OCI-LY3 (cell line): ENCODE measurements around the gene PRDM16.

Experiments used
- H2AFZ ChIP-seq: fragments of 200-600, 300-600 bp; shearing (Covaris generic); 2 replicates; pipeline ENCODE4 v1.6.0; 2014; ENCODE audit warnings: antibody characterized with exemption, low read depth, low read length
- H3K27ac ChIP-seq: fragments of 200-600, 300-600 bp; sonication (generic); 2 replicates; pipeline ENCODE4 v1.5.1; 2014; ENCODE audit warnings: mild to moderate bottlenecking, low read length, moderate library complexity, mixed read lengths
- H3K27me3 ChIP-seq: fragments of 200-600, 300-600 bp; sonication (generic); 2 replicates; pipeline ENCODE4 v1.6.1; 2014; ENCODE audit warnings: low read depth, low read length, mixed read lengths
- H3K36me3 ChIP-seq: fragments of 200-600, 300-600 bp; sonication (generic); replicated peaks from 2 replicates; pipeline ENCODE3; 2014; ENCODE audit warnings: low read depth, low read length, mixed read lengths
- H3K4me1 ChIP-seq: fragments of 300-600, 200-600 bp; sonication (generic); 2 replicates; pipeline ENCODE4 v1.6.1; 2014; ENCODE audit warnings: low read length, mixed read lengths
- H3K4me2 ChIP-seq: fragments of 200-600, 300-600 bp; sonication (generic); 2 replicates; pipeline ENCODE4 v1.6.1; 2014; ENCODE audit warnings: low read length, mixed read lengths
- H3K4me3 ChIP-seq: fragments of 300-600, 200-600 bp; sonication (generic); 2 replicates; pipeline ENCODE4 v1.5.1; 2014; ENCODE audit warnings: antibody characterized with exemption, mild to moderate bottlenecking, low read length, moderate library complexity
- H3K79me2 ChIP-seq: fragments of 300-600, 200-600 bp; shearing (Covaris generic); 2 replicates; pipeline ENCODE4 v1.6.1; 2014; ENCODE audit warnings: mild to moderate bottlenecking, low read length, mixed read lengths
- H3K9ac ChIP-seq: fragments of 300-600, 200-600 bp; shearing (Covaris generic); 2 replicates; pipeline ENCODE4 v1.6.0; 2014; ENCODE audit warnings: mild to moderate bottlenecking, low read length, moderate library complexity
- H3K9me3 ChIP-seq: fragments of 200-600, 300-600 bp; shearing (Covaris generic); 2 replicates; pipeline ENCODE4 v1.6.1; 2014; ENCODE audit warnings: low read length, mixed read lengths; ENCODE audit not compliant: insufficient read depth
- H4K20me1 ChIP-seq: fragments of 200-600, 300-600 bp; sonication (generic); 2 replicates; pipeline ENCODE4 v1.6.1; 2016; ENCODE audit warnings: low read length, mixed read lengths; ENCODE audit not compliant: insufficient read depth
- CTCF ChIP-seq: fragments of 200-600, 300-600 bp; sonication (generic); IDR thresholded peaks from 2 replicates; pipeline ENCODE4 v1.5.1; 2014; ENCODE audit warnings: antibody characterized with exemption, low read length, low read depth
- EZH2phosphoT487 ChIP-seq: fragments of 200-600 bp; shearing (Covaris generic); IDR thresholded peaks from 2 replicates; pipeline ENCODE4 v1.6.1; 2018; ENCODE audit warnings: antibody characterized with exemption, mixed run types, low read depth

Gene PRDM16

DNA sequence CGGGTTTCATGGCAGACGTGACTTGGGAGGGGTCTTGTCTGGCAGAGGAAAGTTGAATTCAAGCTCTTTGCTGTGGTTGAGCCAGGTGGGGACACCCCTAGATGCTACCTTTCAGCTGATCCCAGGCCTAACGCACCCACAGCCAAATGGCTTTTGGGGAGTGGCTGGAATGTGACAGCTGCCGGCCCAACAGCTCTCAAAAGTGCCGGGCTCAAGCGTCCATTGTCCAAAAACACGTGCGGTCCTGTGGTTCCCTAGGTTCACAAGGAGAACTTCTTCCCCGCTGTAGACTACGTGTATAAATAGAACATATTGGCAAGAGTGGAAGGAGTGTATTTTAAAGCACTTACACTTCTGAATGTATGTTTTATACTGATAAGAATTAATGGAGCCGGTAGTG is 298.4 kb downstream of the PRDM16 start:
- no peaks in the 10 kb centered on the region for H3K9me3 ChIP-seq
- H2AFZ ChIP-seq, result no peak overlapping the region
- H3K4me2 ChIP-seq, result no peak overlapping the region
- H3K9ac ChIP-seq, result no peak overlapping the region
- no peaks in the 10 kb centered on the region for H3K27me3 ChIP-seq
- H3K79me2 ChIP-seq, result no peaks in the 10 kb centered on the region
- H3K27ac ChIP-seq, result no peak overlapping the region
- no peaks in the 10 kb centered on the region for H4K20me1 ChIP-seq
- H3K36me3 ChIP-seq, result no peaks in the 10 kb centered on the region
- H3K4me1 ChIP-seq, result no peaks in the 10 kb centered on the region
- H3K4me3 ChIP-seq, result no peak overlapping the region
- TF ChIP-seq EZH2phosphoT487, result no peak
- no peak for TF ChIP-seq CTCF

DNA sequence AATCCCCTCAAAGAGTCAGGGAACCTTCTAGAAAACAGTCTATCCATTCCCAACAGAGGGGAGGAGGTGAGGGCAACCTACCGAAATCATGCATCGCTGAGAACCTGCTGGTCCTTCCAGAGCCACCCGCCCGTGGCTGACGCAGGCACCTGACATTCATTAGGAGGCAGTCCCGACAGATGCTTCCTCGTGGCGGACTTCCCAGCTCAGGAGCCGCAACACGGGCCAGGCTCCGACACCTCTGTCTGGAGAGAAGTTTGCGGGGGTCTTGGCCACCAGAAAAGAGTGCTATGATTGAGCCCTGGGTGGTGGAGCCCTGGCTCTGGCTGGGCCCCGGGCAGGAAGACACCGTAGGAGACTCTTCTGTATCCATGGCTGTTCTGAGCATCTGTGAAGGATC is 299.1 kb downstream of the PRDM16 start:
- Histone ChIP-seq H3K4me2 (no peak overlapping the region), H3K9me3 (no peaks in the 10 kb centered on the region), H3K36me3 (no peaks in the 10 kb centered on the region), H3K4me1 (no peaks in the 10 kb centered on the region), H2AFZ (no peak overlapping the region), H3K79me2 (no peaks in the 10 kb centered on the region), H3K9ac (no peak overlapping the region), H3K27ac (no peak overlapping the region), H3K27me3 (no peaks in the 10 kb centered on the region), H4K20me1 (no peaks in the 10 kb centered on the region), H3K4me3 (no peak overlapping the region)
- TF ChIP-seq EZH2phosphoT487 (no peak), CTCF (no peak)

DNA sequence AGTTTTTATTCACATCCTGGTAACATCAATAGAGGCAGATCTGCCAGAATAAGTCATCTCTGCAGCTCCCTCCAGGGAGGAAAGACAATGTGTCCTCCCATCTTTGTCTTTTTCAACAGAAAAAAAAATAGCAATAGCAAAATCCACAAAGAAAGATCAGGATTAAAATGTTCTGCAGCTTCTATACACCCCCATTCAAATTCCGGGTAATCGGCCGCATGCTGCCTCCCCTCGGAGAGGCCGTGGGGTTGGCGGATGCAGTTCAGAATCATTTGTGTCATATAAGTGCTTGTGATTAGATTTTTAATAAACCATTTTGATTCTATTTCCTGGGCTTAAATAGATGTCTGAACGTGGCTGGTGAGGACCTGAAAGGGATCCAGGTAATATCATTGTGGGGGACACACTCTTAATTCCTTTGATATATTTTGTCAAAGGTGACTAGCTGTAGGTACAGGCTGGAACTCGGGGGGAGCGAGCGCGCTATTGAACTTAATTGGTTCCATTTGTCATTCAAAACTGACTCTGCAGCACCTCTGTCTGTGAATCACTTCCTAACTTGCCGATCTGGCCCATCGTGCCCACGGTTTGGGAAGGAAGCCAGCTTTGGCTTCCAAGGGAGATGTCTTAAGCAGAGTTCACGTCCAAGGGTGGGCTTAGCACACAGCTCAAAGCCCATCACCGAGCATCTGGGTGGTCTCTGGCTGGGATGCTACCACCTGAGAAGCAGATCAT is 299.9 kb downstream of the PRDM16 start:
- Histone ChIP-seq H2AFZ (no peak overlapping the region), H3K9ac (no peak overlapping the region), H3K4me1 (no peaks in the 10 kb centered on the region), H3K9me3 (no peaks in the 10 kb centered on the region), H3K79me2 (no peaks in the 10 kb centered on the region), H3K27me3 (no peaks in the 10 kb centered on the region), H4K20me1 (no peaks in the 10 kb centered on the region), H3K36me3 (no peaks in the 10 kb centered on the region), H3K27ac (no peak overlapping the region), H3K4me3 (no peak overlapping the region), H3K4me2 (no peak overlapping the region)
- TF ChIP-seq CTCF, result no peak
- no peak for TF ChIP-seq EZH2phosphoT487

- Histone ChIP-seq H4K20me1 (no peaks in the 10 kb centered on the region), H3K4me1 (no peaks in the 10 kb centered on the region), H3K36me3 (no peaks in the 10 kb centered on the region), H3K4me2 (no peak overlapping the region), H3K79me2 (no peaks in the 10 kb centered on the region), H3K27me3 (no peaks in the 10 kb centered on the region), H3K9ac (no peak overlapping the region), H3K9me3 (no peaks in the 10 kb centered on the region), H2AFZ (no peak overlapping the region), H3K4me3 (no peak overlapping the region), H3K27ac (no peak overlapping the region)
- TF ChIP-seq CTCF, result no peak
- no peak for TF ChIP-seq EZH2phosphoT487
Measured at GRCh38 chr1:3369446-3370076, 300.6 kb downstream of the PRDM16 start.
